WERI-Rb-1 (cell line): Measurements from ENCODE around the gene RRP12.

Experiments
- DNase-seq: peaks from one replicate; pipeline ENCODE4 v3.0.0-alpha.2; 2020
- H3K27ac ChIP-seq: fragments of 250-450 bp; sonication (Bioruptor Pico); 2 replicates; pipeline ENCODE4 v1.5.1; 2020; ENCODE audit warnings: mild to moderate bottlenecking, moderate library complexity
- H3K27me3 ChIP-seq: fragments of 250-450 bp; sonication (Bioruptor Pico); 2 replicates; pipeline ENCODE4 v1.5.1; 2021; ENCODE audit warnings: mild to moderate bottlenecking, low read depth, moderate library complexity; ENCODE audit not compliant: insufficient read depth, severe bottlenecking
- H3K36me3 ChIP-seq: fragments of 250-450 bp; sonication (Bioruptor Pico); 2 replicates; pipeline ENCODE4 v1.5.1; 2020; ENCODE audit warnings: mild to moderate bottlenecking, moderate library complexity
- H3K4me3 ChIP-seq: 2 replicates; pipeline ENCODE4 v1.5.1; 2011; ENCODE audit warnings: low read depth, mild to moderate bottlenecking, control low read depth, low read length
- H3K9me3 ChIP-seq: fragments of 250-450 bp; sonication (Bioruptor Pico); 2 replicates; pipeline ENCODE4 v1.5.1; 2021; ENCODE audit warnings: mild to moderate bottlenecking, moderate library complexity; ENCODE audit not compliant: severe bottlenecking
- TF ChIP-seq, protein P1 (sequence below): IDR thresholded peaks from 2 replicates; pipeline ENCODE4 v1.5.1; 2011; ENCODE audit warnings: low read depth, mild to moderate bottlenecking, control low read depth, inconsistent platforms, low read length

The RRP12 gene

DNA sequence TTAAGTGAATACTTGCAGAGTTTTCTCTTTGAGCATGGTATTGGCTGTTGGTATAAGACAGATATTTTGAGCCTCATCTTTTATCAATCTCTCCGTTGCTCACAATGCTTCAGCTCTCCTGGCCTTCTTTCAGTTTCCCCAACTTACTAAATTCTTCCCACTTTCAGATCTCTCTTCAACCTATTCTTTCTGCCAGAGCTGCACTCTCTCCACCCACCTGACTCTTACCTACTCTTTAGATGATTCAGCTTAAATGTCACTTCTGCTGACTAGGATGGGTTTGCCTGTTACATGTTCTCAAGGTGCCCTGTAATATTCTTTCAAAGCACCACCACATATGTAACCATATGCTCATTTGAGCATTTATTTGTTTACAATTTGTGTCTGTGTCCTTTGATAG, 43.1 kb upstream of the RRP12 start:
- no peak overlapping the region for H3K4me3 ChIP-seq
- no peak overlapping the region for H3K27ac ChIP-seq
- TF ChIP-seq, protein P1, sequence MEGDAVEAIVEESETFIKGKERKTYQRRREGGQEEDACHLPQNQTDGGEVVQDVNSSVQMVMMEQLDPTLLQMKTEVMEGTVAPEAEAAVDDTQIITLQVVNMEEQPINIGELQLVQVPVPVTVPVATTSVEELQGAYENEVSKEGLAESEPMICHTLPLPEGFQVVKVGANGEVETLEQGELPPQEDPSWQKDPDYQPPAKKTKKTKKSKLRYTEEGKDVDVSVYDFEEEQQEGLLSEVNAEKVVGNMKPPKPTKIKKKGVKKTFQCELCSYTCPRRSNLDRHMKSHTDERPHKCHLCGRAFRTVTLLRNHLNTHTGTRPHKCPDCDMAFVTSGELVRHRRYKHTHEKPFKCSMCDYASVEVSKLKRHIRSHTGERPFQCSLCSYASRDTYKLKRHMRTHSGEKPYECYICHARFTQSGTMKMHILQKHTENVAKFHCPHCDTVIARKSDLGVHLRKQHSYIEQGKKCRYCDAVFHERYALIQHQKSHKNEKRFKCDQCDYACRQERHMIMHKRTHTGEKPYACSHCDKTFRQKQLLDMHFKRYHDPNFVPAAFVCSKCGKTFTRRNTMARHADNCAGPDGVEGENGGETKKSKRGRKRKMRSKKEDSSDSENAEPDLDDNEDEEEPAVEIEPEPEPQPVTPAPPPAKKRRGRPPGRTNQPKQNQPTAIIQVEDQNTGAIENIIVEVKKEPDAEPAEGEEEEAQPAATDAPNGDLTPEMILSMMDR: no peak
- peaks cover 44% of the 10 kb centered on the region for H3K36me3 ChIP-seq
- DNase-seq: no peak
- no peaks in the 10 kb centered on the region for H3K27me3 ChIP-seq
- H3K9me3 ChIP-seq: no peaks in the 10 kb centered on the region

DNA sequence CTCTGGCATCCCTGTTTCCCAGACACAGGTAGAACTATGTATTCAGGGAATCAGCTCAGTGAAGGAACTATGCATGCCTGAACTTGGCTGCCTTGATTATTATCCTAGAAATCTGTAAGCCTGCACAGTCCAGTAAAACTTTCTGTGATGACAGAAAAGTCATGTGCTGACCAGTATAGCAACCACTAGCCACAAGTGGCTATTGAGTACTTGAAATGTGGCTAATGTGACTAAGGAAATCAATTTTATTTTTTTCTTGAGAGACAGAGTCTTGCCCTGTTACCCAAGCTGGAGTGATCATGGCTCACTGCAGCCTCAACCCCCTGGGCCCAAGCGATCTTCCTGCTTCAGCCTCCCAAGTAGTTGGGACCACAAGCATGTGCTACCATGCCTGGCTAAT, 41.1 kb upstream of the RRP12 start:
- H3K9me3 ChIP-seq: no peaks in the 10 kb centered on the region
- no peak overlapping the region for H3K27ac ChIP-seq
- no peak for DNase-seq
- no peaks in the 10 kb centered on the region for H3K27me3 ChIP-seq
- H3K36me3 ChIP-seq: peaks cover 54% of the 10 kb centered on the region
- TF ChIP-seq, protein P1: no peak
- H3K4me3 ChIP-seq: no peak overlapping the region

DNA sequence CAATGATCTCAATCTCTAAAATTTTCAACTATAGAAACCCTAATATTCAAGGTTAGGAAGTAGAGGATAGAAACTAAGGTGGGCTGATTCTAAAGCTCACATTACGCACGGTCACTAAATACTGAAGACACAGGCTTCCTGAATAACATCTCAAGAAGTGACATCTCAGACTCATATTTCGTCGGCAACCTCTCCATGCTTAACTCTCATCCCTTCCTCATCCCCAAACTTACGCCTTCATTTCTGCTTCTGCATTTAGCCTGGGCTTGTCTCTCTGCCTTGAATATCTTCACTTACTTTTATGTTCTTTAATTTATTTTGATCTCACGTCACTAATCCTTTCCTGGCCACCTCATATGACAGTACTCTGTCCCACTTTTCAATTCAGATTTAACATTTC, 34.1 kb upstream of the RRP12 start:
- H3K9me3 ChIP-seq: no peaks in the 10 kb centered on the region
- DNase-seq: no peak
- peaks cover 80% of the 10 kb centered on the region for H3K36me3 ChIP-seq
- H3K27ac ChIP-seq: no peak overlapping the region
- no peaks in the 10 kb centered on the region for H3K27me3 ChIP-seq
- H3K4me3 ChIP-seq: no peak overlapping the region
- TF ChIP-seq, protein P1: no peak

DNA sequence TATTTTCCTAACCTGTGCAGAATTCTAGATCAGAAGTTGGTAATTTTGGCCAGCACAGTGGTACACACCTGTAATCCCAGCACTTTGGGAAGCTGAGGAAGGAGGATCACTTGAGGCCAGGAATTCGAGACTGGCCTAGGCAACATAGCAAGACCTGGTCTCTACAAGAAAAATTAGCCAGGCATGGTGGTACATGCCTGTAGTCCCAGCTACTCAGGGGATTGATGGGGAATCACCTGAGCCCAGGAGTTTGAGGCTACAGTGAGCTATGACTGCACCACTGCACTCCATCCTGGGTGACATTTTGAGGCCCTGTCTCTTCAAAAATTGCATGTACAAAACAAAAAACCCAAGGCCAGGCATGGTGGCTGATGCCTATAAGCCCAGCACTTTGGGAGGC, 33.4 kb upstream of the RRP12 start:
- Histone ChIP-seq H3K4me3 (no peak overlapping the region), H3K27ac (no peak overlapping the region), H3K9me3 (no peaks in the 10 kb centered on the region), H3K36me3 (peaks cover 82% of the 10 kb centered on the region), H3K27me3 (no peaks in the 10 kb centered on the region)
- DNase-seq: no peak
- TF ChIP-seq, protein P1: no peak

DNA sequence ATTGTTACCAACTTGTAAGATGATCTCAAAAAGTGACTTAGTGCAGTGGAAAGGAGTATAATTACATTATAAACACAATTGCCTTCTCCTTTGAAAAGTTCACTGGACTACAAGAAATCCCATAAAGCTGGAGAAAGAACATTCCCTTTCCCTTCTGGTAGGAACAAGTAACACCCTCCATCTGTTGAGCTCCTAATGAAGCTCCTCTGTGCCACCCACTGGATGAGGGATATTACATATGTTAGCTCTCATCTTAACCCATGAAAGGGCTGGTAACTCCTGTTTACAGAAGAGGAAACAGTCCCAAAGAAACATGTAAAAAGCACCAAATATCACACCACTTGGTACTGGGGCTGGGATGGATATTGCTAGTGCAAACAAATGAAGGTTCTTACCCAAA, 32.9 kb upstream of the RRP12 start:
- Histone ChIP-seq H3K27me3 (no peaks in the 10 kb centered on the region), H3K27ac (no peak overlapping the region), H3K4me3 (no peak overlapping the region), H3K9me3 (no peaks in the 10 kb centered on the region), H3K36me3 (peaks cover 82% of the 10 kb centered on the region)
- TF ChIP-seq, protein P1: no peak; the same call in 1 of the 2 replicates
- no peak for DNase-seq

DNA sequence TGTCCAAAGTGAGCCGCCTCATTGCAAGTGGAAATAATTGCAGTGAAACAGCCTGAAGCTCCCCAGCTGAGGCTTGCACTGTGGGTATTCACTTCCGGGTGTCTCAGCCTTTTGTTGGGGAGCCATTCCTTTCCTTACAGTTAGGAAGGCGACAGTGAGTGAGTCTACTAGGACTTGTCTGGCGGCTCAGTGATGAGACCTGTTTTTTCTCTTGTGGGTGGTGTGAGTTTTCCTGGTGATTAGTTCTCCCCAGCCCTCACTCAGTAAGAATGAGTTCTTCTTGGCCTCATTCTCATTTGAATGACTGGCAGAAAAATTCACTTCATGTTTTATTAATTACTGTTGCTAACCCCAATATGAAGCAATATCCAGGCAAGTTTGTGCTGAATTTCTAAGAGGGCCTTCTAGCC, 27.4 kb upstream of the RRP12 start:
- DNase-seq: no peak
- Histone ChIP-seq H3K4me3 (no peak overlapping the region), H3K27me3 (no peaks in the 10 kb centered on the region), H3K36me3 (peaks cover 71% of the 10 kb centered on the region), H3K9me3 (no peaks in the 10 kb centered on the region), H3K27ac (no peak overlapping the region)
- TF ChIP-seq, protein P1: no peak
